ENCODE results near the gene DNASE1. TPM values are rescaled to one million over a fixed set of nuclear protein-coding genes. Genes with fewer than 3 reads are reported as not detected.

DNASE1 gene
- polyA plus RNA-seq, 1 of the 3 experiments (the other 2 are of a cell fraction), result 19.8 TPM

GRCh38 chr16:3687021-3687420 is 32.5 kb downstream of the DNASE1 start:
- Histone ChIP-seq H4K20me1 (ENCODE audit: insufficient read depth) (no peaks in the 10 kb centered on the region), H3K36me3 (replicated peaks in 1 of 2; ENCODE audit: control insufficient read depth in 1 of 2, insufficient read depth in 2 of 2, low read length in 1 of 2) (peaks cover 31 to 51% of the 10 kb centered on the region in 2 experiments), H3K4me3 (ENCODE audit: low read depth in 2 of 2, low read length in 1 of 2) (no peak overlapping the region), H3K4me2 (no peak overlapping the region), H3K4me1 (ENCODE audit: control insufficient read depth in 1 of 2, insufficient read depth in 2 of 2, low read depth in 1 of 2, low read length in 1 of 2) (peaks cover 5 to 6% of the 10 kb centered on the region in 2 experiments; a peak in 3 of 4 replicates), H3F3A (replicated peaks; ENCODE audit: insufficient read depth) (no peaks in the 10 kb centered on the region), H3K9me2 (no peaks in the 10 kb centered on the region), H3K79me2 (ENCODE audit: insufficient read depth) (no peaks in the 10 kb centered on the region), H2AFZ (ENCODE audit: low read depth) (no peak overlapping the region), H3K9ac (no peak overlapping the region), H3K27me3 (ENCODE audit: insufficient read depth) (no peaks in the 10 kb centered on the region), H3K9me3 (no peaks in the 10 kb centered on the region), H3K27ac (ENCODE audit: low read depth in 2 of 2, low read length in 1 of 2) (no peak overlapping the region)
- CTCF ChIA-PET, result no interaction called here
- TF ChIP-seq RFX5 (IDR thresholded peaks at IDR 0.05; ENCODE audit: low read length), result no peak
- no peak for TF ChIP-seq FOXJ3 (CRISPR knock-in tag; IDR thresholded peaks at IDR 0.05)
- WGBS (ENCODE audit: low lambda C conversion rate), result 92% methylated on average over 7 of the region's 7 CpGs
- POLR2A ChIA-PET, result no interaction called here
- no peak for DNase-seq

- Histone ChIP-seq H3K4me3 (ENCODE audit: low read depth in 2 of 2, low read length in 1 of 2) (no peak overlapping the region), H3K79me2 (ENCODE audit: insufficient read depth) (no peaks in the 10 kb centered on the region), H3K4me1 (ENCODE audit: control insufficient read depth in 1 of 2, insufficient read depth in 2 of 2, low read depth in 1 of 2, low read length in 1 of 2) (peaks cover 5 to 6% of the 10 kb centered on the region in 2 experiments; a peak in 3 of 4 replicates), H3K9ac (no peak overlapping the region), H3K36me3 (replicated peaks in 1 of 2; ENCODE audit: control insufficient read depth in 1 of 2, insufficient read depth in 2 of 2, low read length in 1 of 2) (peaks cover 31 to 43% of the 10 kb centered on the region in 2 experiments), H3K9me3 (no peaks in the 10 kb centered on the region), H3K9me2 (no peaks in the 10 kb centered on the region), H2AFZ (ENCODE audit: low read depth) (no peak overlapping the region), H4K20me1 (ENCODE audit: insufficient read depth) (no peaks in the 10 kb centered on the region), H3K27me3 (ENCODE audit: insufficient read depth) (no peaks in the 10 kb centered on the region), H3K27ac (ENCODE audit: low read depth in 2 of 2, low read length in 1 of 2) (no peak overlapping the region), H3F3A (replicated peaks; ENCODE audit: insufficient read depth) (no peaks in the 10 kb centered on the region), H3K4me2 (no peak overlapping the region)
- POLR2A ChIA-PET, result interaction anchor here (0.7 kb wide), 1 partner anchor 48 kb away, joined by 5 read pairs; no protein-coding TSS in a partner anchor
- no peak for DNase-seq
- CTCF ChIA-PET, result interaction anchor here (1.0 kb wide), 1 partner anchor 14 kb away, joined by 3 read pairs; no protein-coding TSS in a partner anchor
- TF ChIP-seq NFIC (IDR thresholded peaks at IDR 0.05; ENCODE audit: borderline replicate concordance), result no peak
- TF ChIP-seq TAF1 (IDR thresholded peaks at IDR 0.05; ENCODE audit: borderline replicate concordance, low read depth, low read length), result no peak
- TF ChIP-seq MEF2A (IDR thresholded peaks at IDR 0.05; ENCODE audit: borderline replicate concordance, low read depth), result no peak
- TF ChIP-seq PBX3 (IDR thresholded peaks at IDR 0.05), result no peak
- 95% methylated on average over 9 of the region's 9 CpGs for WGBS (ENCODE audit: low lambda C conversion rate)
Observed at GRCh38 chr16:3687792-3688191, 33.3 kb downstream of the DNASE1 start.

GRCh38 chr16:3689731-3690130 is 35.2 kb downstream of the DNASE1 start:
- Histone ChIP-seq H3K27me3 (ENCODE audit: insufficient read depth) (no peaks in the 10 kb centered on the region), H4K20me1 (ENCODE audit: insufficient read depth) (no peaks in the 10 kb centered on the region), H2AFZ (ENCODE audit: low read depth) (no peak overlapping the region), H3K9me3 (no peaks in the 10 kb centered on the region), H3K79me2 (ENCODE audit: insufficient read depth) (no peaks in the 10 kb centered on the region), H3K9ac (no peak overlapping the region), H3K4me2 (no peak overlapping the region; the same call in 1 of the 2 replicates), H3K36me3 (replicated peaks in 1 of 2; ENCODE audit: control insufficient read depth in 1 of 2, insufficient read depth in 2 of 2, low read length in 1 of 2) (peaks cover 25 to 30% of the 10 kb centered on the region in 2 experiments), H3F3A (replicated peaks; ENCODE audit: insufficient read depth) (no peaks in the 10 kb centered on the region), H3K9me2 (no peaks in the 10 kb centered on the region), H3K27ac (ENCODE audit: low read depth in 2 of 2, low read length in 1 of 2) (peak overlapping the region in 1 of 2 experiments; percentile 50; a peak in 1 of 4 replicates), H3K4me3 (ENCODE audit: low read depth in 2 of 2, low read length in 1 of 2) (no peak overlapping the region), H3K4me1 (ENCODE audit: control insufficient read depth in 1 of 2, insufficient read depth in 2 of 2, low read depth in 1 of 2, low read length in 1 of 2) (peaks cover 5 to 6% of the 10 kb centered on the region in 2 experiments; a peak in 3 of 4 replicates)
- ChIA-PET POLR2A (interaction anchor here (0.6 to 1.4 kb wide), 3 partner anchors 24 to 191 kb away, joined by 3 to 4 read pairs (median 3); partner anchors contain the start of genes CREBBP and TRAP1), CTCF (interaction anchor here (0.5 to 3.7 kb wide), 35 partner anchors 8 to 564 kb away, joined by 3 to 19 read pairs (median 4); partner anchors contain the start of gene TRAP1)
- no peak for DNase-seq
- WGBS (ENCODE audit: low lambda C conversion rate), result 85% methylated on average over 7 of the region's 7 CpGs
- TF ChIP-seq MXI1 (IDR thresholded peaks at IDR 0.05; ENCODE audit: low read depth, low read length) (no peak), IRF3 (IDR thresholded peaks at IDR 0.05; ENCODE audit: low read depth, low read length) (no peak), PBX3 (IDR thresholded peaks at IDR 0.05) (no peak), POLR2AphosphoS5 (IDR thresholded peaks at IDR 0.05; ENCODE audit: low read depth, low read length) (no peak), FOXJ3 (CRISPR knock-in tag; IDR thresholded peaks at IDR 0.05) (no peak), GATA2 (CRISPR knock-in tag; IDR thresholded peaks at IDR 0.05) (no peak), ZBTB33 (IDR thresholded peaks at IDR 0.05; ENCODE audit: borderline replicate concordance, low read depth) (no peak), SMC3 (IDR thresholded peaks at IDR 0.05; ENCODE audit: low read depth, low read length) (no peak), EP300 (IDR thresholded peaks at IDR 0.05; ENCODE audit: borderline replicate concordance in 1 of 2, low read depth in 1 of 2, low read length in 1 of 2) (no peak), MEF2A (IDR thresholded peaks at IDR 0.05; ENCODE audit: borderline replicate concordance, low read depth) (no peak)

Measured in SK-N-SH (cell line).